ENCODE results near the gene TEX264. TPM values are rescaled to one million over a fixed set of nuclear protein-coding genes. Genes with fewer than 3 reads are reported as not detected.

Gene TEX264
- total RNA-seq, 1 experiment from 2014 or later: 11.8 TPM

GRCh38 chr3:51691021-51691420 is 20.0 kb downstream of the TEX264 start:
- TF ChIP-seq, protein P1, sequence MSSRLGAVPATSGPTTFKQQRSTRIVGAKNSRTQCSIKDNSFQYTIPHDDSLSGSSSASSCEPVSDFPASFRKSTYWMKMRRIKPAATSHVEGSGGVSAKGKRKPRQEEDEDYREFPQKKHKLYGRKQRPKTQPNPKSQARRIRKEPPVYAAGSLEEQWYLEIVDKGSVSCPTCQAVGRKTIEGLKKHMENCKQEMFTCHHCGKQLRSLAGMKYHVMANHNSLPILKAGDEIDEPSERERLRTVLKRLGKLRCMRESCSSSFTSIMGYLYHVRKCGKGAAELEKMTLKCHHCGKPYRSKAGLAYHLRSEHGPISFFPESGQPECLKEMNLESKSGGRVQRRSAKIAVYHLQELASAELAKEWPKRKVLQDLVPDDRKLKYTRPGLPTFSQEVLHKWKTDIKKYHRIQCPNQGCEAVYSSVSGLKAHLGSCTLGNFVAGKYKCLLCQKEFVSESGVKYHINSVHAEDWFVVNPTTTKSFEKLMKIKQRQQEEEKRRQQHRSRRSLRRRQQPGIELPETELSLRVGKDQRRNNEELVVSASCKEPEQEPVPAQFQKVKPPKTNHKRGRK (CRISPR knock-in tag; IDR thresholded peaks at IDR 0.05; ENCODE audit: borderline replicate concordance): no peak
- no peak for TF ChIP-seq FOXJ3 (CRISPR knock-in tag; IDR thresholded peaks at IDR 0.05; ENCODE audit: borderline replicate concordance)
- no peak for TF ChIP-seq FOXP1 (CRISPR knock-in tag; IDR thresholded peaks at IDR 0.05; ENCODE audit: borderline replicate concordance)
- no peak for TF ChIP-seq GABPB1 (CRISPR knock-in tag; IDR thresholded peaks at IDR 0.05)
- TF ChIP-seq, protein P2, sequence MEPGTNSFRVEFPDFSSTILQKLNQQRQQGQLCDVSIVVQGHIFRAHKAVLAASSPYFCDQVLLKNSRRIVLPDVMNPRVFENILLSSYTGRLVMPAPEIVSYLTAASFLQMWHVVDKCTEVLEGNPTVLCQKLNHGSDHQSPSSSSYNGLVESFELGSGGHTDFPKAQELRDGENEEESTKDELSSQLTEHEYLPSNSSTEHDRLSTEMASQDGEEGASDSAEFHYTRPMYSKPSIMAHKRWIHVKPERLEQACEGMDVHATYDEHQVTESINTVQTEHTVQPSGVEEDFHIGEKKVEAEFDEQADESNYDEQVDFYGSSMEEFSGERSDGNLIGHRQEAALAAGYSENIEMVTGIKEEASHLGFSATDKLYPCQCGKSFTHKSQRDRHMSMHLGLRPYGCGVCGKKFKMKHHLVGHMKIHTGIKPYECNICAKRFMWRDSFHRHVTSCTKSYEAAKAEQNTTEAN (CRISPR knock-in tag; IDR thresholded peaks at IDR 0.05): no peak
- TF ChIP-seq ZNF671 (CRISPR knock-in tag; IDR thresholded peaks at IDR 0.05): no peak
- no peak for TF ChIP-seq SP1 (CRISPR knock-in tag; conservative IDR thresholded peaks at IDR 0.05)
- no peak for DNase-seq (ENCODE audit: low spot score)
- no peaks in the 10 kb centered on the region for H3K9me3 Mint-ChIP-seq
- no peaks in the 10 kb centered on the region for H3K36me3 Mint-ChIP-seq
- ChIA-PET POLR2A (interaction anchor here (0.7 to 0.8 kb wide), 2 partner anchors 17 to 292 kb away, joined by 5 to 7 read pairs; no protein-coding TSS in a partner anchor), CTCF (interaction anchor here (0.7 to 4.7 kb wide), 9 partner anchors 10 to 1063 kb away, joined by 3 to 42 read pairs (median 4); no protein-coding TSS in a partner anchor)
- H3K4me1 Mint-ChIP-seq: peaks cover 10% of the 10 kb centered on the region
- no peaks in the 10 kb centered on the region for H3K27me3 Mint-ChIP-seq (ENCODE audit: low read depth)
- ATAC-seq: peak; percentile 10; the same call in 1 of the 2 replicates
- H3K4me3 Mint-ChIP-seq: no peak overlapping the region
- H3K27ac Mint-ChIP-seq: no peak overlapping the region

- H3K9me3 Mint-ChIP-seq: no peaks in the 10 kb centered on the region
- no peaks in the 10 kb centered on the region for H3K36me3 Mint-ChIP-seq
- CTCF ChIA-PET: interaction anchor here (0.6 to 4.7 kb wide), 6 partner anchors 10 to 283 kb away, joined by 3 to 42 read pairs (median 10); partner anchors contain the start of gene ABHD14A
Measured at GRCh38 chr3:51691949-51692348, 20.9 kb downstream of the TEX264 start.

DNA sequence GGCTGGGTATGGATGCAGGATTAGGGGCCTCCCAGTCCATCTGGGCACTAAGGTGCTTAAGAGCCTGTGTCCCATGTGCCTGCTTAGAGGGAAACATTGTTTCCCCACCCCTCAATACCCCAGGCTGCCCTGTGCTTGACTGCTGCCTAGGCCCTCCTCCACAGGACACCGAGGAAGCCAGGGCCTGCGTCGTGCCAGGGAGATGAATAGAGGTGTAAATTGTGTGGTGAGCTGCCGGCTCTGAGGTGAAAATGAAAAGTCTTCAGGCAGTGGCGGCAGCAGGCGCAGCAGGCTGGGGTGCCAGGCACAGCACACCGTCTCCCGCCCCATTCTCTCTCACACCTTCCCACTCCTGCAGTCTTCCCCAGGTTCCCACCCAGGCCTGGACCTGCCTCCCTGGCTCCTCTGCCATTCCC is 21.9 kb downstream of the TEX264 start:
- POLR2A ChIA-PET: no interaction called here
- Mint-ChIP-seq H3K36me3 (no peaks in the 10 kb centered on the region), H3K9me3 (no peaks in the 10 kb centered on the region), H3K4me1 (peaks cover 6% of the 10 kb centered on the region), H3K27ac (no peak overlapping the region), H3K4me3 (no peak overlapping the region), H3K27me3 (ENCODE audit: low read depth) (no peaks in the 10 kb centered on the region)
- CTCF ChIA-PET: interaction anchor here (3.9 to 4.7 kb wide), 2 partner anchors 11 to 26 kb away, joined by 23 to 42 read pairs; no protein-coding TSS in a partner anchor
- DNase-seq (ENCODE audit: low spot score) (no peak), ATAC-seq (no peak)
- TF ChIP-seq SOX15 (CRISPR knock-in tag; IDR thresholded peaks at IDR 0.05) (no peak), TEAD4 (CRISPR knock-in tag; IDR thresholded peaks at IDR 0.05) (no peak), OVOL2 (CRISPR knock-in tag; IDR thresholded peaks at IDR 0.05; ENCODE audit: borderline replicate concordance) (no peak), NFE2L1 (CRISPR knock-in tag; IDR thresholded peaks at IDR 0.05) (no peak), ZNF317 (CRISPR knock-in tag; IDR thresholded peaks at IDR 0.05; ENCODE audit: borderline replicate concordance, low read depth) (no peak)
- TF ChIP-seq, protein P3, sequence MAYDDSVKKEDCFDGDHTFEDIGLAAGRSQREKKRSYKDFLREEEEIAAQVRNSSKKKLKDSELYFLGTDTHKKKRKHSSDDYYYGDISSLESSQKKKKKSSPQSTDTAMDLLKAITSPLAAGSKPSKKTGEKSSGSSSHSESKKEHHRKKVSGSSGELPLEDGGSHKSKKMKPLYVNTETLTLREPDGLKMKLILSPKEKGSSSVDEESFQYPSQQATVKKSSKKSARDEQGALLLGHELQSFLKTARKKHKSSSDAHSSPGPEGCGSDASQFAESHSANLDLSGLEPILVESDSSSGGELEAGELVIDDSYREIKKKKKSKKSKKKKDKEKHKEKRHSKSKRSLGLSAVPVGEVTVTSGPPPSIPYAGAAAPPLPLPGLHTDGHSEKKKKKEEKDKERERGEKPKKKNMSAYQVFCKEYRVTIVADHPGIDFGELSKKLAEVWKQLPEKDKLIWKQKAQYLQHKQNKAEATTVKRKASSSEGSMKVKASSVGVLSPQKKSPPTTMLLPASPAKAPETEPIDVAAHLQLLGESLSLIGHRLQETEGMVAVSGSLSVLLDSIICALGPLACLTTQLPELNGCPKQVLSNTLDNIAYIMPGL (CRISPR knock-in tag; IDR thresholded peaks at IDR 0.05): no peak
- TF ChIP-seq, protein P4, sequence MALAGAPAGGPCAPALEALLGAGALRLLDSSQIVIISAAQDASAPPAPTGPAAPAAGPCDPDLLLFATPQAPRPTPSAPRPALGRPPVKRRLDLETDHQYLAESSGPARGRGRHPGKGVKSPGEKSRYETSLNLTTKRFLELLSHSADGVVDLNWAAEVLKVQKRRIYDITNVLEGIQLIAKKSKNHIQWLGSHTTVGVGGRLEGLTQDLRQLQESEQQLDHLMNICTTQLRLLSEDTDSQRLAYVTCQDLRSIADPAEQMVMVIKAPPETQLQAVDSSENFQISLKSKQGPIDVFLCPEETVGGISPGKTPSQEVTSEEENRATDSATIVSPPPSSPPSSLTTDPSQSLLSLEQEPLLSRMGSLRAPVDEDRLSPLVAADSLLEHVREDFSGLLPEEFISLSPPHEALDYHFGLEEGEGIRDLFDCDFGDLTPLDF (CRISPR knock-in tag; IDR thresholded peaks at IDR 0.05): no peak

More at GRCh38 chr3:51691949-51692348, 20.9 kb downstream of the TEX264 start:
- H3K4me1 Mint-ChIP-seq: peaks cover 6% of the 10 kb centered on the region
- TF ChIP-seq ETV6 (CRISPR knock-in tag; IDR thresholded peaks at IDR 0.05) (no peak), E2F5 (CRISPR knock-in tag; IDR thresholded peaks at IDR 0.05) (no peak), NFATC4 (CRISPR knock-in tag; IDR thresholded peaks at IDR 0.05) (no peak), ATF6 (CRISPR knock-in tag; IDR thresholded peaks at IDR 0.05) (no peak), TP53 (CRISPR knock-in tag; IDR thresholded peaks at IDR 0.05) (no peak)
- TF ChIP-seq, protein P4 (CRISPR knock-in tag; IDR thresholded peaks at IDR 0.05): no peak
- ATAC-seq (no peak), DNase-seq (ENCODE audit: low spot score) (no peak)
- H3K4me3 Mint-ChIP-seq: no peak overlapping the region
- no peaks in the 10 kb centered on the region for H3K27me3 Mint-ChIP-seq (ENCODE audit: low read depth)
- H3K27ac Mint-ChIP-seq: no peak overlapping the region
- POLR2A ChIA-PET: no interaction called here

Measured in WTC11 (cell line).